GM21367 (cell line): ENCODE data around the gene SYTL3.
"Not testable (repeated sequence)": the region's sequence is repeated elsewhere in the genome, so short reads cannot be mapped to it uniquely, and the experiment has no call there.

ENCODE experiments used
- ATAC-seq: cut with Tn5 transposase; IDR thresholded peaks from one replicate; pipeline ENCODE4 v1.9.1; 2021; ENCODE audit not compliant: unreplicated experiment

The SYTL3 gene

GRCh38 chr6:158686791-158687381 lies 37.0 kb downstream of the SYTL3 start:
- ATAC-seq = peak; percentile 66

DNA sequence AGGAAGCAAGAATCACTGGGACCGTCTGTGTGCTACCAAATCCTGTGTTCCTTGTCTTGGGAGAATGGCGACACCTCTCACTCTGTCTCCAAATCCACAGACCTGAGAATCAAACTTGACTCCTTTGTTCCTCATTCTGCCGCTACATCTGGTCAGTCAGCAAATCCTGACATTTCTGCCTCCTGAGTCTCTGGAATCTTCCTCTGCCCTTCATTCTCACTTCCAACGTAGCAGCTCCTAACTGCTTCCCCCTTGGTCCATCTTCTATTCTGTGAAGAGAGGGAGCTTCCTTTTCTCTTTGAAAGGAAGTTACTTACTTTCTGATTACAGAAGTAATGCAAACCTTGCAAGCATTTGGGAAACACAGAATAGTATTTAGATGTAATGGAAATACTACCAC lies 37.7 kb downstream of the SYTL3 start:
- ATAC-seq = no peak

GRCh38 chr6:158688860-158689259 lies 39.0 kb downstream of the SYTL3 start:
- no peak for ATAC-seq

GRCh38 chr6:158694913-158695312 lies 45.1 kb downstream of the SYTL3 start:
- no peak for ATAC-seq

- ATAC-seq = no peak
Measured at GRCh38 chr6:158697811-158698210, 48.0 kb downstream of the SYTL3 start.

GRCh38 chr6:158698931-158699330 lies 49.1 kb downstream of the SYTL3 start:
- ATAC-seq = no peak

GRCh38 chr6:158701268-158701667 lies 51.4 kb downstream of the SYTL3 start:
- not testable (repeated sequence) for ATAC-seq

DNA sequence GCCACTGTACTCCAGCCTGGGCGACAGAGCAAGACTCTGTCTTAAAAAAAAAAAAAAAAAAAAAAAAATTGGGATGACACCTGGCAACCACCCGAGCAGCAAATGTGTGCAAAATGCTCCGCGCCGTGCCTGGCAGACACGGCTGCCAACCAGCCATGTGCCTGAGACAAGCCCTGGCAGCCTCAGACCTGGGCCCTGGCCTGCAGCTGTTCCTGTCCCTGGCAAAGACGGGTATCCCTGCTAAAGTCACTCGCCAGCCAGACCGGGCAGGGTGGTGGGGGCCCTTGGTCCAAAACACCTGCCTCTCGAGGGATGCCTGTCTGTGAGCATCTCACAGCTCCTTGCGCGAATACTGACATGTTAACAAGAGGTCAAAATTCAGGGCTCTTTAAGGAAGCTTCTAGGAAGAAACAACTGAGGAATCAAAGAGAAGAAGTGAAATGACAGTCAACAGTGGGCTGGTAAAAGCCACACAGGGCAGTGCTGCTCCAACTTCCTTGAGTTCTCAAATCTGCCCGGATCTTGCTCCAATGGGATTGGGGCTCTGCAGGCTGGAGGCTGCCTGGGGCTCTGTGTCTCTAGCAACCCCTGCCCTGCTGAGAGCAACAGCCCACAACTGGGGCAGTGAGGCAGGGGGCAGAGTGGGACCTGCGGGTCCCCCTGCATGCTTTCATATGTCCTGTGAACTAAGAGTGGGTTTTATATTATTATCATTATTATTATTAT lies 53.4 kb downstream of the SYTL3 start:
- ATAC-seq = no peak

- peak; percentile 84 for ATAC-seq
Measured at GRCh38 chr6:158703837-158704822, 54.3 kb downstream of the SYTL3 start.

- ATAC-seq = no peak
Measured at GRCh38 chr6:158705386-158706126, 55.7 kb downstream of the SYTL3 start.

- ATAC-seq = no peak
Measured at GRCh38 chr6:158706369-158706982, 56.6 kb downstream of the SYTL3 start.

GRCh38 chr6:158707120-158707820 lies 57.4 kb downstream of the SYTL3 start:
- no peak for ATAC-seq

GRCh38 chr6:158707821-158708195 lies 58.0 kb downstream of the SYTL3 start:
- no peak for ATAC-seq

- no peak for ATAC-seq
Measured at GRCh38 chr6:158708239-158708638, 58.4 kb downstream of the SYTL3 start.

- no peak for ATAC-seq
Measured at GRCh38 chr6:158709809-158710208, 60.0 kb downstream of the SYTL3 start.

DNA sequence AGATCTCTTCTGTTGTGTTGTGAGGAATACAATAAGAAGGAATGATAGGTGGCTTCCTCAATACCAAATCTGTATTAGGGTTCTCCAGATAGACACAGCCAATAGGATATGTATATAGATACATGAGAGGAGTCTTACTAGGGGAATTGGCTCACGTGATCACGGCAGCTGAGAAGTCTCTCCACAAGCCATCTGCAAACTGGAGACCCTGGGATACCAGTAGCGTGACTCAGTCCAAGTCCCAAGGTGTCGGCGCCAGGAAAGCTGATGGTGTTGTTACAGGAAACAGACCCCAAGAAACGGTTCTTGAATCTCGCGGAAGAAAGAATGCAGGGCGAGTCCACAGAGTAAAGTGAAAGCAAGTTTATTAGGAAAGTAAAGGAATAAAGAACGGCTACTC lies 61.4 kb downstream of the SYTL3 start:
- no peak for ATAC-seq

- no peak for ATAC-seq
Measured at GRCh38 chr6:158713469-158713868, 63.6 kb downstream of the SYTL3 start.

DNA sequence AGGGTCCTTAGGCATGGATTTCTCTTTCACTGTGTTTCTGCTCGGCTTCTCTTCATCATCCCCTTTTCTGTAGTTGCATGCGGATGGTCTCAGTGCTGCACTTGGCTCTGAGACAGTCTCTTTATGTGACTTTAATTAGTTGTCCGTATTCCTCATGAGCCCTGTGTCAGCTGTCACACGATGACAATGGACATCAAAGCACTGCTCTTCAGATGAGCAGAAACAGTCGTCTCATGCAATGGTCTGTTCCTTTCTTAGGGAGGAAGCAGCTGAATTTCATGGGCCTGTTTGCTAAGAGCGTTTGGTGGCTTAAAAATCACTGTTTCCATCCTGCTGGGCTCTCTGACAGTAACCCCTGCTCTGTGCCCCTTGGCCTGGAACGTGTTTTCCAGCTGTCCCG lies 64.9 kb downstream of the SYTL3 start:
- no peak for ATAC-seq

DNA sequence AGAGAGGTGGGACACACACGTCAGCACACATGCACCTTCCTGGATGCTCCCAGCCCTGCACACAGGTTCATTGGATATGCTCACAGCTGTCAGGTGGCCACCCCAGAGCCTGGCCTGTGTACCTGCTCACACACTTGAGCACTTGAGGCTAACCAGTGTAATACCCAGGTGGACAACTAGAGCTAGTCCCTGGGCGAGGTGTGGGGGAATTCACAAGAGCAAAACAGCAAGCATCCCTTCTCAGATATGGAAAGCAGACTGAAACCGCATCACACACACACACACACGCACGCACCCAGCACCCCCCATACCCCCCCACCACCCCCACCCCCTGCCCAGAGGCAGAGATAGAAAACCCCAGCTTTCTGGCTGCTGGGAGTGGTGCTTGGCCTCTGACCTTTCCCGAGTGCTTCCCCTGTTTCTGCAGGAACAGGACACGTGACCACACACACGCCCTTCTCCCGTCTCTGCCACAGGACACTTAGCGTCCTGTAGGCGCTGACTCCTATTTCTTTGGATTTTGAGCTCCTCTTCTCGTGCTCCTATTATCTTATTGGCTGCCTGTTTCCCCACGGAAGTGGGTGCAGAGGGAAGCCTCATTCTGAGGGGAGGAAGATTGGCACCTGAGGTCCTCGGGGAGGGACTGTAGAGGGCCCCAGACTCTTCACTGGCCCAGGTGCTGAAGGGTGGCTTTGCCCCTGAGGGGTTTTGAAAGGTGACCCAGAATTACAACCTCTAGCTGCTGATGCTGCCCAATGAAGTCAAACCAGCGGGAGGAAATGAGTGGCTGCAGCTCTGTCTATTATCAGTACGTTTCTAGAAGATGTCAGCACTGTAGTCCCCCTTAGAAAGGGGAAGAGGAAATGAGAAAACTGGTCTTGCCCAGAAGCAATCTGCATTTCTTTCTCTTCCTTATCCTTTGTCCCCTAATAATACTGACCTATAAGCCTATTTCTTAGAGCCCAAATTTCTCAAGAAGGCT lies 65.8 kb downstream of the SYTL3 start:
- peak; percentile 52 for ATAC-seq
